Measurements from ENCODE around the gene HBP1.

DNA sequence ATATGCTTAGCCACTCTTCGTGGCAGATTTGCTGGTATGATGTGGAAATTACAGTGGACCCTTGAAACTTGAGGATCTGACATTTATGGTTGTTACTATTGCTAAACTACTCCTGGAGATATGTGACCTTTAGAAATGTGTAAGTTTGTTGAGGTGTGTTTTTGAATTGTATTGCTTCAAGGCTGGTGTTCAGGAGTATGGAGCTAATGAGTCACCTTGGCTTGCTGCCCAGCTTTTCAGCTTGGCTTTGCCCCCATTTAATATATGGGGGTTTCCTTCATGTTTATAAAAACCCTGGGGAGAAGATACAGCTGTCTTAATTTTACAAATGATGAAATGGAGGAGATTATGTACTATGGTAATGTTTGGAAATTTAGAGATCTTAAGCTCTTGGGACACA, 11.6 kb downstream of the HBP1 start:
- TF ChIP-seq, protein P1, sequence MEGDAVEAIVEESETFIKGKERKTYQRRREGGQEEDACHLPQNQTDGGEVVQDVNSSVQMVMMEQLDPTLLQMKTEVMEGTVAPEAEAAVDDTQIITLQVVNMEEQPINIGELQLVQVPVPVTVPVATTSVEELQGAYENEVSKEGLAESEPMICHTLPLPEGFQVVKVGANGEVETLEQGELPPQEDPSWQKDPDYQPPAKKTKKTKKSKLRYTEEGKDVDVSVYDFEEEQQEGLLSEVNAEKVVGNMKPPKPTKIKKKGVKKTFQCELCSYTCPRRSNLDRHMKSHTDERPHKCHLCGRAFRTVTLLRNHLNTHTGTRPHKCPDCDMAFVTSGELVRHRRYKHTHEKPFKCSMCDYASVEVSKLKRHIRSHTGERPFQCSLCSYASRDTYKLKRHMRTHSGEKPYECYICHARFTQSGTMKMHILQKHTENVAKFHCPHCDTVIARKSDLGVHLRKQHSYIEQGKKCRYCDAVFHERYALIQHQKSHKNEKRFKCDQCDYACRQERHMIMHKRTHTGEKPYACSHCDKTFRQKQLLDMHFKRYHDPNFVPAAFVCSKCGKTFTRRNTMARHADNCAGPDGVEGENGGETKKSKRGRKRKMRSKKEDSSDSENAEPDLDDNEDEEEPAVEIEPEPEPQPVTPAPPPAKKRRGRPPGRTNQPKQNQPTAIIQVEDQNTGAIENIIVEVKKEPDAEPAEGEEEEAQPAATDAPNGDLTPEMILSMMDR (conservative IDR thresholded peaks at IDR 0.05; ENCODE audit: low read length) = no peak
- TF ChIP-seq EZH2phosphoT487 (IDR thresholded peaks at IDR 0.05; ENCODE audit: borderline replicate concordance, low read depth, low read length) = no peak

Data from OCI-LY7 (cell line).